HuH-7 (cell line): ENCODE results near the gene MACC1.
A peak's percentile ranks its signal among the peaks of the same experiment; 100 is the strongest.
"Not testable (repeated sequence)": the region's sequence is repeated elsewhere in the genome, so short reads cannot be mapped to it uniquely, and the experiment has no call there.

Experiments used
- DNase-seq: peaks from one replicate; pipeline ENCODE4 v3.0.0; 2011; ENCODE audit warnings: low spot score

The MACC1 gene

DNA sequence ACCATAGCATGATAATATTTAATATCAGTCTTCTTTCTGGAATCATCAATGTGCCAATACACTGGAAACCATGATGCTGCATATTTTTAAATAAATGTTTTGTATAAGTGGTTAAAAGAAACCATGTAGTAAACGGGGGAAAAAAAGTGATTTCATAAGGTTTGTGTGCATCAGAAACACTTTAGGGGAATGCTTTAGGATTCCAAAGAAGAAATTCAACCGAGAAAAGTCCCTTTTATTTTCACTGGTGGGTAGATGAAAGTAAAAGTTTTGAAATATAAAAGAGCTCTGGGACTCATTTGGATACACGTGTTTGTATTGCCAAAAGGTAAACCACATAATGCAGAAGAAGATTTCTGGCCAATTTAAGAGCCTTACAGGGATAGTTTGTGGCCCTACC, 11.9 kb upstream of the MACC1 start:
- DNase-seq: no peak

DNA sequence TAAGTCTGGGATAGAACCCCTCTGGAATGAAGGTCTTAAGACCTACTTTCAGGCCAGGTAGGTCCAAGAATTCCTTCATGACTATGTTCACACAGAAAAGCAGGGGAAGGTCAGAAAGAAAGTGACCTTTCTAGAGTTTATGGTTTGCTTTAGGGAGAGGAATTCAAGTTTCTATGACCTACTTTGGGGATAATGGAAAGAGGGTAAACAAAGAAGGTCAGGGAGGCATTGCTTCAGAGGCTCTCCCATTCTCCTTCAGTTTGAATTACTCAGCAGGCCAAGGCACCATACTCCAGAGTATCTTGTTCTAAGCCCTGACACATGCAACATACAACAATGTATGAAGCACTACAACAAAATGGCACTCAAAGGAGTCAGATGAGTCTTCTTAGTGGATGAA, 11.5 kb upstream of the MACC1 start:
- no peak for DNase-seq

- DNase-seq: no peak
Observed at GRCh38 chr7:20227291-20227795, 10.2 kb upstream of the MACC1 start.

DNA sequence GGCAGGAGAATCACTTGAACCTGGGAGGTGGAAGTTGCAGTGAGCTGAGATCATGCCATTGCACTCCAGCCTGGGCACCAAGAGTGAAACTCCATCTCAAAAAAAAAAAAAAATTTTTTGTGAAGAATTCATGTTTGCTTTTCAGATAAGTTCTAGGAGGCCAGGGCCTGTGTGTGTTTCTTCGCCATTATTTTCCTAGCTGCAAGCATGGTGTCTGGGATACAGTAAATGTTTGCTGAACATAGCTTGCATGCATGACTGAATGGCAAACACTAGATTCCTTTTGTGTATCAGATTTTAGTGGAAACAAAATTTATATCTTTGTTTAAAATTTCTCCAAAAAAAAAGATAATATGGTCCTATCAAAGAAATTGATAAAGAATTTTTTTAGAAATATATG, 9.7 kb upstream of the MACC1 start:
- DNase-seq: no peak

GRCh38 chr7:20225384-20225783, 8.2 kb upstream of the MACC1 start:
- no peak for DNase-seq

DNA sequence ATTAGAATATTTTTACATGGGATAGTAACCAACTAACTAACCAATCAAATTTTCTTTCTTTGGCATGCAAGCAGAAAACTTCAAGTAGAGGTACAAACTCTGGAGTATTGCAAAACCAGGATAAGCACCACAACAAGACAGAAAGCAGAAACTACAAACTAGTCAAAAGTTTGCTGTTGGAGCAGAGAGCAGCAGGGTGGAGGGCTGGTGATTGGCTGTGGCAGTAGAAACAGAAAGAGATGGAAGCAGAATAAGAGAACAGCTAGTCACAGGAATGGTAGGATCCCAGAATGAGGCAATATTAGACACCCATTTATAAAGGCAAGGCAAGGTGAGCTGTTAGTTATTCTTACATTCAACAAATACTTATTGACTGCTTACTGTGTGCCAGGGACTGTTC, 6.8 kb upstream of the MACC1 start:
- no peak for DNase-seq

DNA sequence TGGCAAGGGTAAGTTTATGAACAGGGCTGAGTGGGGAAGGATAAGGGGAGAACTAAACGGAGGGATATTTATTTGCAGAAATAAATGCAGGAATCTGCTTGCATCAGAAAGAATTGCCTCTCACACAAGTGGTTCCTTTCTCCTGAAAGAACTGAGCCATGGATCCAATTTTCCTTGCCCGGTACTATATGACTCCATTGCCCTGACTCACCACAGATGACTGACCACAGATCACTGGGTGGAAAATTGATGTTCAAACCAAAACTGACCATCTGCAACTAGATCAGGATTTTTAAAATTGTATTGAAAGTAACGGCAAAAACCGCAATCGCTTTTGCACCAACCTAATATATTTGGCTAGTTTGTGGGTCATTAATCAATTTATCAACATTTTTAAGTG, 6.2 kb upstream of the MACC1 start:
- DNase-seq: no peak

- DNase-seq: no peak
Observed at GRCh38 chr7:20222219-20222828, 5.1 kb upstream of the MACC1 start.

DNA sequence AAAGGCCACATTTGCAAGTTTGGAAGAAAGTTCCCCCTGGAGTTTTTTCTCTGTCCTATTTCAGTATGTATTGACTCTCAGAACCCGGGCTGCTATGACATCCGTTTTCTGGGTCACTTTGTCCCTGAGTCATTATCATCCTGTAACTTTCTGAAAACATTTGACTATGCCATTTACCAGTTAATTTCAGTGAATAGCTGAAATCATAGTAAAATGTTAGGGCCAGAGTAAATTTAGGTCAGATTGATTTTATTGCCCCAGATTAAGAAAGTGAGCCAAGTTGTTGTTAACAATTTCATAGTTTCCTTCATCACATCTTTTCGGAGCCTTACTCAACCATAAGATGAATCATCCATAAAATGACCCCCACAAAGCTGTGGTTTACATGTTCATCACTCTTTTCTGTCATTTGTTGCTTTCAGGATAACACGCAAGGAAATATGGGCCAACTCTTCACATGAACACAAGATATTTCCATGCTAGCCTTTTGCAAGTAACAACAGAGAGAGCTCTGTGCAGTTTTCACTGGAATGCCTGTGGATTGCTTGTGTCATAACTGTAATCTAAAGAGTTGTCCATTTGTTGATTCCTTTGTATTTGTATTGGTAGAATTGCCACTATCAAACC, 3.9 kb upstream of the MACC1 start:
- no peak for DNase-seq

DNA sequence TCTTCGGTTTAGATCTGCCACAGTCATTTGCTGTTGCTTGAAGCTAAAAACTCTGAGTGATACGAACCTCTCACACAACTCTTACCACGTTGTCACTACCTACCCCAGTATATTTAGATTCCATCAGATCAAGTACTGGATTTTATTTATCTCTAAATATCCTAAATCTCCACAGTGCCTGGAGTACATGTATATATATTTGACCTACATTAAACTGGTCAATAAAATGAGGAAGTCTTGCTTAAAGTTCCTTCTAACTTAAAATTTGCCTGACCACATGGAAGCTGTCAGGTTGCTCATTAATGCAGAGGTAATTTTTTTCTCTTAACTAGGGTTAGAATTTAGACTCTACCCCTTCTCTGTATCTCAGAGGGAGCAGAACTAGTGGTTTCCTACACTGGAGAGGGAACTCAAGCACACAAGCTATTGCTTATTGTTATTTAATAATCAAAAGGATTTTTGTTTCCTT, 3.1 kb upstream of the MACC1 start:
- DNase-seq: no peak

DNA sequence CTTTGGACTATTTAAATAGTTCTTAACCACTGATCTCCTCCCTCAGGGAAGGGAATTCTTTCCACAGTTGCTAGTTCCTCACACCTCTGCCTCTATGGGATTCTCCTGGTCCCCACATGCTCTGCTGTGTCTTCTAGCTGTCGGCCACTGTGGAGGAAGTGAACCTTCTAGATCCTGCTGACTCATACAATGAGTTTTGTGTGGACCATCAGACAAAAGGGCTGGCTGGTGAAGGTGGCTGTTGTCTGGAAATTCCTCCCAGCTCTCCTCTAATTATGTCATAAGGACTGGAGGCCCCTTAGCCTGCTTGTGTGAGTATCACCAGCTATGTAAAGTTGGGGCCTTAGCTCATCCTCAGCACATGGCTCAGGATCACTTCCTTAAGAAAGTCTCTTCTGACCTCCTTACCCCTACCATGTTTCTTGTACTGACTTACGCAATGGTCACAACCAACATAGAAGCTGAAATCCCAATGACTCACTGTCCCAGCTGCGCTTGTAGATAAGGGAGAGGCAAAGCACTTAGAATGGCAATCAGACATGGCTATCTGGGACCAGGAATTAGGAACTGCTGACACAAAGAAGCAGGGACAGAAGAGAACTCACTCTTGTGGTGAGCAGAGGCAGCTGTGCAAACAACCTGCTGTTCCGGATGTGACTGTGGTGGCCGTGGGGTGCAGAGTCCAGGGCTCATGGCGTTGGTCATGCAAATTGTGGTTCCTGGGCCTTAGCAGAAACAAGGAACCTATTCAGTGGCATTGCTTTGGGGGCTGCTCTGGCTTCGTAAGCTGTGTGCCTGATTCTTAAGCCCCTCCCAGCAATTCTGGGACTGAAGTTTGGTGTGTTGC, 2.5 kb upstream of the MACC1 start:
- DNase-seq: peak; percentile 65

GRCh38 chr7:20219062-20219445, 1.9 kb upstream of the MACC1 start:
- DNase-seq: no peak

DNA sequence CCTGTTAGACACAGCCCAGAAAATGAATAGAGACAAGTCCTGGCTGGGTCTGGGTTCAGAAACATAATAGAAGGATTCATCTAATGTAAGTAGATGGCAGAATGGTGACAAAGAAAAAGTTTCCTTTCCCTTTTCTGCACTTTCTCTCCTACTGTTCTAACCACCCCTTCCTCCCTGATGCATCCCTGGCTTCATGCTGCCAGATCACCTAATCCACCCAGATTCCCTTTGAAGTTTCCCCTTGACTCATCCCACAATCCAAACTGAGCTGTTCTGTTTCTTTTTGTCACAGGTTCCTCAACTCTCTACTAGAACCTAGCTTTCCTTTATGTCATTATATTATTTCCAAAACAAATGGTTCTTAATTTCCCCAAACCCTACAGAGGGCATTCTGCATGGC, 1.1 kb upstream of the MACC1 start:
- no peak for DNase-seq

GRCh38 chr7:20216406-20217036, 663 bp downstream of the MACC1 start:
- DNase-seq: no peak

- no peak for DNase-seq
Observed at GRCh38 chr7:20214921-20215669, 2.1 kb downstream of the MACC1 start.

DNA sequence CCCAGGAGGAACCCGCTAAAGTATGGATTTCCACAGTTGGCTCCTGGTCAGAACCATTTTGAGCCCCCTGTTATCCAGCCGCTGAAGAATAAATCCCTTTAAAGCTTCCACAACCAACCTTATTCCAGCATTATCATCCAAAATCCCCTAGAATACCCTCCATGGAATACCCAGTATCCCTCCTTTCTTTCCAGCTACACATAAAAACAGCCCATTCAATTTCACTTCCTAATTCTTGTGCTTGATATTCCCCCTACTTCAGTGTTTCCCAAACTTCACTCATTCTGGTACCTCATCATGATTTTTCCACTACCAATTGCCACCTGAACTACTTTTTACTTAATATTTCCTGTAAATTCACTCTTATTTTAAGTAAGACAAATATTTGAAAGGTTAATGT, 3.1 kb downstream of the MACC1 start:
- DNase-seq: no peak

DNA sequence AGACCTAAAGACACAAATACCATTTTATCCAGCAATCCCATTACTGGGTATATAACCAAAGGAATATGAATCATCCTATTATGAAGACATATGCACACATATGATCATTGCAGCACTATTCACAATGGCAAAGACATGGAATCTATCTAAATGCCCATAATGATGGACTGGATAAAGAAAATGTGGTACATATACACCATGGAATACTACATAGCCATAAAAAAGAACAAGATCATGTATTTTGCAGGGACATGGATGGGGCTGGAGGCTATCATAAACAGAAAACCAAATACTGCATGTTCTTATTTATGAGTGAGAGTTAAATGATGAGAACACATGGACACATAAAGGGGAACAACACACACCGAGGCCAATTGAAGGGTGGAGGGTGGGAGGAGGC, 3.8 kb downstream of the MACC1 start:
- DNase-seq: no peak

DNA sequence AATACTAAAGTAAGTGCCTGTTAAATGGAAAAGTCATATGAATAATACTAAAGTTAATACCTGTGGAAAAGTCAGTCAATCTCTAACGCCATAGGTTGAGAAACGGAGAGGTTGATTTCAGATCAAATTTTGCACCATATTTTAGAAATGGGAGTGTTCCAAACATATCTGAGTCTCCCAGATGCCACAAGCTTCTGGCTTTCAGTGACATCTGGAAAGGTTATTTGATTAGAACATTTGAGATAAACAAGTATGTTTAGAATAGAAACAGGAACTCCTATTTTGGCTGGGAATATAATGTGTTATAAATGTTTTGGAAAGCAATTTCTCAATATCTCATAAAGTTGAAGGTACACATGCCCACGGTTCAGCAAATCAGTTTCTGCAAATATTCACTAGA, 5.8 kb downstream of the MACC1 start:
- DNase-seq: no peak

DNA sequence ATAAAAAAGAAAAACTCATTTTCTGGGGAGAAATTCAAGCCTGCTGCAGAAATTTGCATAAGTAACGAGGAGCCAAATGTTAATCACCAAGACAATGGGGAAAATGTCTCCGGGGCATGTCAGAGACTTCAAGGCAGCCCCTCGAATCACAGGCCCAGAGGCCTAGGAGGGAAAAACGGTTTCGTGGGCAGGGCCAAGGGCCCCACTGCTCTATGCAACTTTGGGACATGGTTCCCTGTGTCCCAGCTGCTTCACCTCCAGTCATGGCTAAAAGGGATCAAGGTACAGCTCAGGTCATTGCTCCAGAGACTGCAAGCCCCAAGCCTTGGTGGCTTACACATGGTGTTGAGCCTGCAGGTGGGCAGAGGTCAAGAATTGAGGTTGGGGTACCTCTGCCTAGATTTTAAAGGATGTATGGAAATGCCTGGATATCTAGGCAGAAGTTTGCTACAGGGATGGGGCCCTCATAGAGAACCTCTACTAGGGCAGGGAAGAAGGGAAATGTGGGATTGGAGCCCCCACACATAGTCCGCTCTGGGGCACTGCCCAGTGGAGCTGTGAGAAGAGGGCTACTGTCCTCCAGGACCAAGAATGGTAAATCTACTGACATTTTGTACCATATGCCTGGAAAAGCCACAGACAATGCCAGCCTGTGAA, 8.4 kb downstream of the MACC1 start:
- DNase-seq: no peak

- DNase-seq: not testable (repeated sequence)
Observed at GRCh38 chr7:20207811-20208210, 9.4 kb downstream of the MACC1 start.
